OCI-LY7 (cell line): ENCODE data around the gene ARHGAP9. TPM values are rescaled to one million over a fixed set of nuclear protein-coding genes. Genes with fewer than 3 reads are reported as not detected.
"Not testable (repeated sequence)": the region's sequence is repeated elsewhere in the genome, so short reads cannot be mapped to it uniquely, and the experiment has no call there.

Experiments
- BruUV-seq: library from RNA; stranded (reverse); fragments of 400-500 nt; replicated peaks from 2 replicates; lab custom pipeline; 2021; lab: Mats Ljungman, UMichigan
- CTCF ChIA-PET: fragments of 300-600 bp; sonication (Branson Sonifier 250); formaldehyde crosslinking; loops from one replicate; lab custom pipeline; 2022; ENCODE audit warnings: antibody characterized with exemption; ENCODE audit not compliant: unreplicated experiment; lab: Charles Lee
- POLR2A ChIA-PET: fragments of 300-600 bp; sonication (Branson Sonifier 250); formaldehyde crosslinking; loops from one replicate; lab custom pipeline; 2022; ENCODE audit warnings: antibody characterized with exemption; lab: Charles Lee
- DNase-seq: peaks from one replicate; pipeline ENCODE4 v3.0.0-alpha.2; 2015; ENCODE audit warnings: low spot score
- H2AFZ ChIP-seq: fragments of 200-600 bp; sonication (generic), shearing (Covaris generic); 2 replicates; pipeline ENCODE4 v1.6.1; 2014; ENCODE audit warnings: mild to moderate bottlenecking, antibody characterized with exemption, low read length, moderate library complexity
- H3K27ac ChIP-seq: fragments of 200-600 bp; sonication (generic); 2 replicates; pipeline ENCODE4 v1.5.1; 2014; ENCODE audit warnings: mixed run types, low read depth, mild to moderate bottlenecking, moderate library complexity, low read length, inconsistent platforms; ENCODE audit not compliant: poor library complexity, severe bottlenecking
- H3K36me3 ChIP-seq: fragments of 200-600 bp; sonication (generic); 2 replicates; pipeline ENCODE4 v1.6.1; 2014; ENCODE audit warnings: mild to moderate bottlenecking, antibody characterized with exemption, low read length, moderate library complexity, mixed read lengths; ENCODE audit not compliant: insufficient read depth
- H3K4me1 ChIP-seq: fragments of 200-600 bp; sonication (generic); 2 replicates; pipeline ENCODE4 v1.5.1; 2014; ENCODE audit warnings: mild to moderate bottlenecking, low read length; ENCODE audit not compliant: insufficient read depth, poor library complexity, severe bottlenecking
- H3K4me2 ChIP-seq: fragments of 200-600 bp; sonication (generic); 2 replicates; pipeline ENCODE4 v1.6.1; 2014; ENCODE audit warnings: mild to moderate bottlenecking, low read length
- H3K4me3 ChIP-seq: fragments of 200-600 bp; sonication (generic); 2 replicates; pipeline ENCODE4 v1.5.1; 2014; ENCODE audit warnings: mild to moderate bottlenecking, low read depth, low read length; ENCODE audit not compliant: poor library complexity, severe bottlenecking
- H3K79me2 ChIP-seq: fragments of 200-600 bp; sonication (generic); 2 replicates; pipeline ENCODE4 v1.6.1; 2016; ENCODE audit warnings: low read depth, mild to moderate bottlenecking, low read length, moderate library complexity, mixed read lengths; ENCODE audit not compliant: insufficient read depth
- H3K9me2 ChIP-seq: fragments of 200-600 bp; sonication (generic); 2 replicates; pipeline ENCODE4 v1.6.1; 2016; ENCODE audit warnings: mild to moderate bottlenecking, low read length, mixed read lengths; ENCODE audit not compliant: insufficient read depth
- H3K9me3 ChIP-seq: fragments of 200-600 bp; sonication (generic); 2 replicates; pipeline ENCODE4 v1.6.1; 2014; ENCODE audit warnings: mild to moderate bottlenecking, mixed run types, low read length, mixed read lengths
- H4K20me1 ChIP-seq: fragments of 200-600 bp; sonication (generic); 2 replicates; pipeline ENCODE4 v1.6.1; 2014; ENCODE audit warnings: mild to moderate bottlenecking, antibody characterized with exemption, low read length, moderate library complexity, mixed read lengths; ENCODE audit not compliant: insufficient read depth
- CTCF ChIP-seq: fragments of 200-600 bp; sonication (generic); conservative IDR thresholded peaks from 2 replicates; pipeline ENCODE4 v1.5.1; 2014; ENCODE audit warnings: mild to moderate bottlenecking, antibody characterized with exemption, low read length, moderate library complexity, mixed read lengths
- EZH2phosphoT487 ChIP-seq: fragments of 200-600 bp; sonication (generic); IDR thresholded peaks from 2 replicates; pipeline ENCODE4 v1.6.1; 2018; ENCODE audit warnings: low read depth, borderline replicate concordance, mild to moderate bottlenecking, mixed run types, antibody characterized with exemption, low read length, moderate library complexity, mixed read lengths
- intact Hi-C: fragments of 100-400 bp; cut with micrococcal nuclease; formaldehyde crosslinking; loops from one replicate; pipeline ENCODE4 v1.10.0; 2022; ENCODE audit not compliant: unreplicated experiment
- total RNA-seq, 2 experiments: library from RNA; depleted of rRNA in 1 of 2; stranded (reverse); fragments of >200 nt in 1 of 2; shearing (Covaris generic) in 1 of 2; gene quantifications; 2 replicates each; pipeline ENCODE4 v1.2.3, GENCODE V29; 2014 to 2022

ARHGAP9 gene
- total RNA-seq, 2 experiments from 2014 or later, result 66.2 to 111 TPM

GRCh38 chr12:57497223-57498131 lies 17.8 kb upstream of the ARHGAP9 start:
- Histone ChIP-seq H3K4me3 (no peak overlapping the region), H3K27ac (no peak overlapping the region), H3K4me2 (no peak overlapping the region), H3K4me1 (no peaks in the 10 kb centered on the region), H3K9me3 (no peaks in the 10 kb centered on the region), H4K20me1 (no peaks in the 10 kb centered on the region), H2AFZ (no peak overlapping the region), H3K36me3 (peaks cover 82% of the 10 kb centered on the region), H3K9me2 (no peaks in the 10 kb centered on the region), H3K79me2 (0 out of 2 replicates have a peak, but pooled peaks cover 3% of the 10 kb centered on the region)
- TF ChIP-seq EZH2phosphoT487 (no peak), CTCF (no peak)
- no peak for DNase-seq
- no TSS peak for BruUV-seq
- intact Hi-C loops, result no loop called here
- POLR2A ChIA-PET, result interaction anchor here (0.7 to 1.1 kb wide), 2 partner anchors 9 to 13 kb away, joined by 3 to 4 read pairs; no protein-coding TSS in a partner anchor
- CTCF ChIA-PET, result no interaction called here

GRCh38 chr12:57496822-57497221 lies 17.2 kb upstream of the ARHGAP9 start:
- Histone ChIP-seq H3K4me1 (no peaks in the 10 kb centered on the region), H4K20me1 (no peaks in the 10 kb centered on the region), H3K4me2 (no peak overlapping the region), H3K79me2 (0 out of 2 replicates have a peak, but pooled peaks cover 3% of the 10 kb centered on the region), H3K4me3 (no peak overlapping the region), H3K27ac (no peak overlapping the region), H3K9me2 (no peaks in the 10 kb centered on the region), H2AFZ (no peak overlapping the region), H3K36me3 (peaks cover 81% of the 10 kb centered on the region), H3K9me3 (no peaks in the 10 kb centered on the region)
- no TSS peak for BruUV-seq
- DNase-seq, result no peak
- TF ChIP-seq EZH2phosphoT487 (no peak), CTCF (no peak)
- ChIA-PET POLR2A (interaction anchor here (0.7 to 1.1 kb wide), 2 partner anchors 9 to 13 kb away, joined by 3 to 4 read pairs; no protein-coding TSS in a partner anchor), CTCF (no interaction called here)
- intact Hi-C loops, result no loop called here

- intact Hi-C loops, H3K9me3 ChIP-seq, H3K4me1 ChIP-seq, H3K4me2 ChIP-seq, H4K20me1 ChIP-seq, H3K27ac ChIP-seq, BruUV-seq, H3K4me3 ChIP-seq, POLR2A ChIA-PET, H3K9me2 ChIP-seq, H2AFZ ChIP-seq, DNase-seq, CTCF ChIA-PET: not testable (repeated sequence)
- H3K36me3 ChIP-seq, result peaks cover 81% of the 10 kb centered on the region
- peaks cover 17% of the 10 kb centered on the region for H3K79me2 ChIP-seq
Measured at GRCh38 chr12:57495051-57495701, 15.5 kb upstream of the ARHGAP9 start.
